Mammary epithelial cell (primary cell): ENCODE data around the gene CPNE2.

Experiments used
- CTCF ChIP-seq, 2 donors: IDR thresholded peaks in 1 of 2; conservative IDR thresholded peaks in 1 of 2; 2 replicates each; pipeline ENCODE4 v1.5.1; 2011 to 2012; ENCODE audit warnings: inconsistent platforms in 2 of 2, low read length in 2 of 2, mild to moderate bottlenecking in 2 of 2, control low read depth in 1 of 2, low read depth in 1 of 2; ENCODE audit not compliant: insufficient read depth in 1 of 2; ENCODE audit errors: extremely low read depth in 1 of 2
- EZH2 ChIP-seq: IDR thresholded peaks from 2 replicates; pipeline ENCODE4 v1.6.1; 2012; ENCODE audit warnings: low read length, inconsistent platforms, borderline replicate concordance

GRCh38 chr16:57133886-57134285 is 41.5 kb downstream of the CPNE2 start:
- no peak for TF ChIP-seq CTCF (conservative IDR thresholded peaks at IDR 0.05 in 1 of 2, IDR thresholded peaks at IDR 0.05 in 1 of 2; ENCODE audit: extremely low read depth in 1 of 2, insufficient read depth in 1 of 2, low read depth in 1 of 2, low read length in 2 of 2)
- TF ChIP-seq EZH2, result no peak
